PC-9 (cell line): ENCODE measurements around the gene CTNS.

Experiments used
- CTCF ChIP-seq: fragments of 200-600 bp; sonication (generic); conservative IDR thresholded peaks from 2 replicates; pipeline ENCODE4 v1.6.1; 2017; ENCODE audit warnings: mixed run types, antibody characterized with exemption, mild to moderate bottlenecking, moderate library complexity
- EZH2 ChIP-seq: fragments of 200-600 bp; sonication (generic); IDR thresholded peaks from 2 replicates; pipeline ENCODE4 v1.8.0; 2017; ENCODE audit warnings: antibody characterized with exemption, low read depth

GRCh38 chr17:3656353-3656752 lies 19.8 kb downstream of the CTNS start:
- no peak for TF ChIP-seq CTCF
- TF ChIP-seq EZH2 = no peak
